EH (cell line): Measurements from ENCODE around the gene OGFOD3.

ENCODE experiments used
- DNase-seq: peaks from one replicate; pipeline ENCODE4 v3.0.0-alpha.2; 2015; ENCODE audit warnings: low read depth

Gene OGFOD3

DNA sequence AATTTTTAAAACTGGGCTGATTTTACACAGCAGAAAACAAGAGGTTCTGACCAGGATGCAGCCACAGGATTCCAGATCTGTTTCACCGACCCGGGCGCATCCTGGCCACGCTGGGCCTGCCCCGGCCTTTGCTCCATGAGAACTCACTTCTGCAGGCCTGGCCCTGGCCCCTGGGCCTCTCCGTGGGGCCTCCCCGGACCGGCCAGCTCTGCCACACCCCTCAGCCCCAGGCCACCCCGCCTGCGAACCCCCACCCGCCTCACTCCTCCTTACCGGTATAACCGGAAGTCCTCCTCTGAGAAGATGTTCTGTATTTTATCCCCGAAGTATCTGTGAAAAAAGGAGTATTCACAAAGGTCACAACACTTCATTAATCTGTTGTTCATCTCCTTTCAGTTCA lies 13.3 kb downstream of the OGFOD3 start:
- no peak for DNase-seq

GRCh38 chr17:82403662-82404660 lies 14.4 kb downstream of the OGFOD3 start:
- DNase-seq = no peak

DNA sequence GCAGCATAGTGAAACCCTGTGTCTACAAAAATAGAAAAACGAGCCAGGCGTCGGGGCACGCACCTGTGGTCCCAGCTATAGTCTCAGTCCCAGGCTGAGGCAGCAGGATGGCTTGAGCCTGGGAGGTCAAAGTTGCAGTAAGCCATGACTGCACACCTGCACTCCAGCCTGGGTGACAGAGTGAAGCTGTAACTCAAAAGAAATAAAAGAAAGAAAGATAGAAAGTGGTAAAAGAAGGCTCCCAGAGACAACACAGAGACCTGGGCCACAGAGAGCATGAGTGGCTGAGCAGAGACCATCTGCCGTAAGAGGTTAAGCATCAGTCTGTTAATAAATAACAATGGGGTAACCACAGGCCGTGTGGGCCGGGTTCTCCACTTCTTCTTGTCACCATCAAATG lies 15.5 kb downstream of the OGFOD3 start:
- DNase-seq = no peak

DNA sequence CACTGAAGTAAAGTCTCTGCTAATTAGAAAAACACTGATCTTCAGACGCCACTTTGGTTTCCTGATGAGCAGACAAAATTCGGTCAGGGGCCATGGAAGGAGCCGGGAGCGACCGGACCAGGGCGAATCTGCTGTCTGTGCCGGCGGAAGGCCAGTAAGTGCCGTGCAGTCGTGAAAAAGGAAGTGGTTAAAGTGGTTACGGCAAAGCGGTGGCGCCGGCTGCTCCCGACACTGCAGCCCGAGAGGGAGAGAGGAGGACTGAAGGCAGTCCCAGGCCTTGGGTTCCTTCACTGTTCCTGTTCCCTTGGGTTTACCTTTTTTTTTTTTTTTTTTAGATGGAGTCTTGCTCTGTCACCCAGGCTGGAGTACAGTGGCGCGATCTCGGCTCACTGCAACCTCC lies 17.6 kb downstream of the OGFOD3 start:
- peak; percentile 59 for DNase-seq

DNA sequence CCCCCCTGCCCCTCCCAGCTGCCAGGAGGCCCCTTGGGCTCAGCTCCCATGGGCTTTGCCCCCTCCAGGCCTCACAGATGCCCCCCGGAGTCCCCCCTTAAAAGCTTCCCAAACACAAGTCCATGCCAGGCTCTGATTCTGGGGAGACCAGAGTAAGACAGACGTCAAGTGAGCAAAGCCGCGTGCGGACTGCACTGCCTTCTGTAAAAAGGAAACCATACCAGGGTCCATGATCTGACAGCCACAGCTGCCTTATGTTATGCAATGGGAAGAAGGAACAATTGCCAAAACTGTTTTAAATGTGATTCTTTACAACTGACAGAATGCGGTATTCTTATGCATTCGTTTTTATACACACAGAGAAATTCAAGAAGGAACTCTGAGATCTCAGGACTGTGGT lies 18.2 kb downstream of the OGFOD3 start:
- no peak for DNase-seq

- DNase-seq = no peak
These were observed 18.7 kb downstream of the OGFOD3 start for GRCh38 chr17:82399601-82400101.

GRCh38 chr17:82399041-82399441 lies 19.3 kb downstream of the OGFOD3 start:
- peak; percentile 90 for DNase-seq

DNA sequence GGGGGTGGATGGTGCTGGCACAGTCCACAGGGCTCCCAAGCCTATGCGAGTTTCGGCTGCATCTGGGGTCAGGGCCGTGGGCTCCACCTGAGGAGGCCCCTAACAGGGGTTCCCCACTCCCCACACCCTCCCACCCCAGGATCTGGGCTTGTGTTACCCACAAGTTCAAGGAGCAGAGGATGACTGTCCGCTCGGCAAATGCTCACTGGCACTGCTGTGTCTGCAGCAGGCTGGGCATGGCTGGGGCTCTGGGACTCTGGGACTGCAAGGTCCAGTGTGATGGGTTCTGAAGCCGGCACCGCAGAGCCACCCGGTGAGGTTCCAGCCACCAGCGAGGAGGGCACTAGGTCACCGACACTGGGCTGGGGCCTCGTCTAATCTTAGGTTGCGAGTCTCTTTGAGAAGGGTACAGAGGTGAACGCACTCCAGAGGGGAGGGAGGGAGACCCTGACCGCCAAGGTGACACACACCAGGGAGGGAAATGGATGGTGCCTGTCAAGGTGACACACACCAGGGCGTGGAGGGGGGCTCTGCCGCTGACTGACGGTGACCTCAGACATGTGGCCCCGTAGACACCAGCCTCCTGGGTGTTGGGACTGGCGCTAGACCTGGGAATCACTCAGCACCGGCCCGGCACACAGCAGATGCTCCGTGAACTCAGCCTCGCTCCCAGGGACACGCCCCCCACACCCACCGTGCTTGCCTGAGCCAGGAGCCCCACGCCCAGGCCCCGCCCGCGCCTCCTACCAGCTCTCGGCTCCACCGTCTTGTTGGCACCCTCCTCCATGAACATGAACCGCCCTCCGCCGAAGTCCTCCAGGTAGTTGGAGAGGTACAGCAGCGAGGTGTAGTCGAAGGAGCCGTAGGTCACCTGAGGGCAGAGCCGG lies 20.7 kb downstream of the OGFOD3 start:
- DNase-seq = no peak

- peak; percentile 95 for DNase-seq
These were observed 21.6 kb downstream of the OGFOD3 start for GRCh38 chr17:82396601-82397435.

DNA sequence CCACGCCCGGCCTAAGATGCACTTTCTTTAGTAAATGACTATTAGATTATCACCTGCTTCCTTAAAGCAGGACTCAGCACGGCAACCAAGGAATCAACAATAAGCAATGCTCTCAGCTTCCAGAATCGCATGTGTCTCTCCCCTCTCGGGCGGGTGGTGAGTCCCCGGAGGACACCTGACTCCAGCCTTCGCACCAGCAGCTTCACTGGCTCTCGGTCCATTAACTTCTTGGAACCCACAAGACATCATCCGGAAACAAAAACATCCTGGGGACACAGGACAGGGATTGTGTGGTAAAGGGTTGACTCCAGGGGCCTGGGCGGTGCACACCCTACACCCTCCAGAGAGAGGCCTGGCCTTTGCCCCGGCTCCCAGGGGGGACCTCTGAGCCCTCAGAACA lies 24.1 kb downstream of the OGFOD3 start:
- no peak for DNase-seq

DNA sequence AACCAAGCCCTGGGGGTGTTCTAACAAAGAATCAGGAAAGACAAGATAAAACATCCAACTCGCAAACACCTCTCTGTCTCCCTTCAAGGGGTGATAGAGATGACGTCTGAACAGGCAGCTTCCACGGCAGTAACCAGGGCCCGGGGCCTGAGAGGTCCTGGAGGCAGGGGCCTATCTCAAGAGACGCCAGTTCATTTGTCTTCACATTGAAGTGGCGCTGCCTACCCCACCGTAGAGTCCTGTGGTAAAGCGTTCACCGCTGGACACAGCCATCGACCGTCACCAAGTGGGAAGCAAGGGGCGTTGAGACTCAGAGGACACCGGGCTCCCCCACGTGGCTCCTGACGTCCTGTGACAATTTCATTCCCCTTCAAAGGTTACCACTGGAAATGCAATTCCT lies 25.4 kb downstream of the OGFOD3 start:
- no peak for DNase-seq

DNA sequence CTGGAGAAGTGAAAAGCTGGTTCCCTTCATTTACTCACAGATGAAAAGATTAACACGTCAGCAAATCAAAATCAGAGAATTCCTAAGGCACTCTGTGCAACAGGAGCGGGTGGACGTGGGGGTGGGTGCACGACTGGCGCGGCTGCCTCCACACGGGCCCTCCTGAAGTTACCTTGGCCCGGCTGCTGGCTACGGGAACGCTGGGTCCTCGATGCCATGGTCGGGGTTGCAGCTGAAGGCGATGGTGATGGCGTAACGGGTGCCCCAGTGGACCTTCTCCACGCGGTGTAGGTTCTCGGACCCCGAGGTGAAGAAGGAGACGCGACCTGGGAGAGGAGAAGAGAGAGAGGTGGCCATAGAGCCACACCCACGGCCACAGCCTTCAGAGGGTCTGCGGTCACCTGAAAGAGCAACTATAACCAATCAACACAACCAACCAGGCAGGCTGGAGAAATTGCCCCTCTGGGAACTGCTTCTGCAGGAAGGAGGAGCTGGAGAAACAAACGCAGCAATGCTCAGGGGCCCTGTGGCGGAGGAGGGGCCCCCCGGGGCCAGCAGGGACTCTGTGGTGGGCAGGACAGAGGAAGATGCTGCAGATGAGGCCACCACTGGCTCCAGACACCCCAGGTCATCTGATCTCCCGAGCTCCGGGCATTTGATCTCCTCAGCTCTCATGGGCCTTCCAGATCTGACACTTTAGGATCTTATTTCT lies 26.0 kb downstream of the OGFOD3 start:
- no peak for DNase-seq

GRCh38 chr17:82391496-82392066 lies 26.8 kb downstream of the OGFOD3 start:
- no peak for DNase-seq

DNA sequence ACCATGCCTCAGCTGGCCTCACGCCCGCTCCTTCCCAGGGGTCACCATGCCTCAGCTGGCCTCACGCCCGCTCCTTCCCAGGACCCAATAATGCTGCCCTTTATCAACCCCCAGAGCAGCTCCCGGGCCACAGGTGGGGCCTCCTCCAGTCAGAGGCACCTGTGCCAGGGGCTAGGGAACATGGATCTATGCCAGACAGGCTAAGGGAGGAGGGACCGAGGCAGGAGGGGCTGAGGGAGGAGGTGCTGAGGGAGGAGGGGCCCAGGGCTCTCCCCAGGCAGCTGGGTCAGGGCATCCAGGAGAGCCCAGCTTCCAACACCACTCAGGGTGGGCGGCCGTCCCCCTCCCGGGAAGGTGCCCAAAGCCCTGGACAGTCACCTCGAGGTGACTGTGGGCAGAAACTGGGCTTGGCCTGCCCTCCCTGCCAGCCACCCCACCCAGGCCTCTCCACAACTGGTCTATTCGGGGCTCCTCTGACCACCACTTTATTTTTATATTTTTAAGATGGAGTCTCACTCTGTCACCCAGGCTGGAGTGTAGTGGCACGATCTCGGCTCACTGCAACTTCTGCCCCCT lies 27.4 kb downstream of the OGFOD3 start:
- no peak for DNase-seq

DNA sequence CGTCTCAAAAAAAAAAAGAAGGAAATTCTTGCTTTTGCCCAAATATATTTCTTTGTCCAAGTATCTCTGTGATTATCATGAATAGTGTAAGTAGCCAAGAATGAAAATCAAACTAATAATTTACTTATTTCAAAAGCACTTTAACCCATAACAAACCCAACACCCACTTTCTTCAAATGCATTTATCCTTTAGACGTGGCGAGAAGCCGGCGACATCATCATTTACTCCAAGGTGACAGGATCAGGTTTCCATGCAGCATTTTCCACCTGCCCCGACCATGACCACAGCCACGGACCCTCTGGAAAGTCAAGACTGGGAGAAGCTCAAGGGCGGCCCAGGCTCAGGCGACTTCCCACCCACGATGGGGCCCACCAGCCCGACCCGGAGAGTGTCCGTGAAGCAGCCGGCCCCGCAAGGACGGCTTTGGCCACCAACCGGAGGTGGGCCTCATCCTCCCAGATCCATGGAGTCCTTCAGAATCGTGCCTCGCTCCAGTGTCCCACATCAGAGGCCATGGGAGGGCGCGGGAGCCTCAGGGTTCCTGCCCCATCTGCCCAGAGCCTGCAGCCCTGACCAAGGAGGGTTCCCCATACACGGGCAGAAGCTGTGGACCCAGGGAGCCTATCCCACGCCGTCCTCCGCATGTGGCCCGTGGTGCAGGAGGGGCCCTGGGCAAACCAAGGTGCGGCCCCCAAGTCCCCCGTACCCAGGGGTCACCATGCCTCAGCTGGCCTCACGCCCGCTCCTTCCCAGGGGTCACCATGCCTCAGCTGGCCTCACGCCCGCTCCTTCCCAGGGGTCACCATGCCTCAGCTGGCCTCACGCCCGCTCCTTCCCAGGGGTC lies 28.1 kb downstream of the OGFOD3 start:
- no peak for DNase-seq

DNA sequence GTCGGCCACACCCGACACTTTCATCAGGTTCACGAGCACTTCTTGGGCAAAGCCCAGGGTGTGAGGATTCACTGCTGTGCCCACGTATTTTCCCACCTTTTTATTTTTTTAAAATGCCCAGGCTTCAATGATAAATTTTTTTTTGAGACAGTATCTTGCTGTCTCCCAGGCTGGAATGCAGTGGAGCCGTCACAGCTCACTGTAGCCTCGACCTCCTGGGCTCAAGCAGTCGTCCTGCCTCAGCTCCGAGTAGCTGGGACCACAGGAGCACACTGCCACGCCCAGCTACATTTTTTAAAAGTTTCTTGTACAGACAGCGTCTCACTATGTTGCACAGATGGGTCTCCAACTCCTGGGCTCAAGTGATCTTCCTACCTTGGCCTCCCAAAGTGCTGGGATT lies 29.0 kb downstream of the OGFOD3 start:
- DNase-seq = no peak

DNA sequence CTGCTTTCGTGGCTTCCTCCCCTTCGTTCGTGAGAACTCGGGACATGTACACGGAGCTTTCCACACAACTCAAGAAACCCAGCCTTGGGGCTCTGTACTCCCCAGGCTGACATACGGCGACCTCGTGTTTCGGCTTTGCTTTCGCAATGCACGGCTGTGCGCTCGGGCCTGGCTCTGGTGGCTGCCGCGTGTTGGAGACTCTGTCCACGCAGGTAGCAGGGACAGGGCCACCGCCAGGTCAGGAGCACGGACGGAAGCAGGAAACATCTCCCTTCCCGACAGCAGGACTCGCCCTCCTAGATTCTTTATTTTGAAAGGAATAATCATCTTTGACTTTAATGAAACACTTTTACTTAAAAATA lies 29.5 kb downstream of the OGFOD3 start:
- DNase-seq = no peak

DNA sequence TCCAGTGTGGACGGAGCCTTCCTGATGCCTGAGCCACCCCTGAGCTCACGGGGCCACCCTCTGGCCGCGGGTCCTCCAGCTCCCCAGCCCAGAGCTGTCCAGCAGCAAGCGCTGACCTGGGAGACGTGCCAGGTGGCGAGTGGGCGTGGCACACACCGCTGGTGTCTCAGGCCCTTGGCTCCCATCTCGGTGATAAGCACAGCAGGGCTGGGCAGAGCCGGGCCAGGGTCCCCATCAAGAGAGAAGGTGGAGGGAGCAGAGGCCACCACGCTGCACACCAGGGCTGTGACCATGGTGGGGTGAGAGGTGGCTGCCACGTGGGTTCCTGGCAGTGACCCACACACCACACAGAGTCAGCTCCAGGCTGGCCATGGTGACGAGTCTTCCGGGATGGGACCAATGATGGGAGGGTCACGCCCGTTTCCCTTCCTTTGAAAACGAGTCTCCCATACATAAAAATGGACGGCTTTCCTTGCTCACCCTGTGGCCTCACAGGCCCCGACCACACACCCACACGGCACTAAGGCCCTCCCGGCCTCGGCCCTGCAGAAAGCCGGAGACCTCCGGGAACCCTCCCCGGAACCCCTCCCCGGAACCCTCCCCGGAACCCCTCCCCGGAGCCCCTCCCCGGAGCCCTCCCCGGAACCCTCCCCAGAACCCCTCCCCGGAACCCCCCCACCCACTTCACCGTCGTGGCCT lies 30.0 kb downstream of the OGFOD3 start:
- DNase-seq = no peak

GRCh38 chr17:82387705-82388106 lies 30.7 kb downstream of the OGFOD3 start:
- no peak for DNase-seq
